Hepatocyte (in vitro differentiated cells): ENCODE data around the gene PRKAG1.

Experiments used
- EZH2phosphoT487 ChIP-seq: fragments of 200-600 bp; sonication (generic); IDR thresholded peaks from one replicate; pipeline ENCODE4 v1.6.1; 2018; ENCODE audit warnings: antibody characterized with exemption, mild to moderate bottlenecking, low read depth, moderate library complexity; ENCODE audit not compliant: unreplicated experiment, severe bottlenecking
- TF ChIP-seq, protein P1 (sequence below): fragments of 200-600 bp; sonication (generic); IDR thresholded peaks from 2 replicates; pipeline ENCODE4 v1.5.1; 2016; ENCODE audit warnings: antibody characterized with exemption, mild to moderate bottlenecking; ENCODE audit not compliant: poor library complexity

DNA sequence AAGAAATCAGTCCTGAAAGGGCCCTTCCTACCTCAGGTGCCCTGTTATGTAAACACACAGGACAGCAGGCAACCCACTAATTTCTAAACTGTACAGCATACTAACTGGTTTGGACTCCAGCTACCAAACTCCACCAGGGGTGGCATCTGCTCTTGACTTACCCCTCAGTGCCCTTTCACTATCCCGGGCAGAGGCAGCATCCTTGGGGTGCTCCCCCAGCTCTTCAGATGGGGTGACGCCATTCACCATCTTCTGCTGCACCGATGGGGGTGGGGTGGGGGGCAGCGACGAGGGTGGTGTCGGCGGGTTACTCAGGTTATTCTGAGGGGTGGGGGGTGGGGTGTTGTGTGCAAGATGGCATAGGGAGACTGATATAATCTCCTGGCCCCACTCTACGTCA is 11.5 kb upstream of the PRKAG1 start:
- TF ChIP-seq, protein P1, sequence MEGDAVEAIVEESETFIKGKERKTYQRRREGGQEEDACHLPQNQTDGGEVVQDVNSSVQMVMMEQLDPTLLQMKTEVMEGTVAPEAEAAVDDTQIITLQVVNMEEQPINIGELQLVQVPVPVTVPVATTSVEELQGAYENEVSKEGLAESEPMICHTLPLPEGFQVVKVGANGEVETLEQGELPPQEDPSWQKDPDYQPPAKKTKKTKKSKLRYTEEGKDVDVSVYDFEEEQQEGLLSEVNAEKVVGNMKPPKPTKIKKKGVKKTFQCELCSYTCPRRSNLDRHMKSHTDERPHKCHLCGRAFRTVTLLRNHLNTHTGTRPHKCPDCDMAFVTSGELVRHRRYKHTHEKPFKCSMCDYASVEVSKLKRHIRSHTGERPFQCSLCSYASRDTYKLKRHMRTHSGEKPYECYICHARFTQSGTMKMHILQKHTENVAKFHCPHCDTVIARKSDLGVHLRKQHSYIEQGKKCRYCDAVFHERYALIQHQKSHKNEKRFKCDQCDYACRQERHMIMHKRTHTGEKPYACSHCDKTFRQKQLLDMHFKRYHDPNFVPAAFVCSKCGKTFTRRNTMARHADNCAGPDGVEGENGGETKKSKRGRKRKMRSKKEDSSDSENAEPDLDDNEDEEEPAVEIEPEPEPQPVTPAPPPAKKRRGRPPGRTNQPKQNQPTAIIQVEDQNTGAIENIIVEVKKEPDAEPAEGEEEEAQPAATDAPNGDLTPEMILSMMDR, result no peak
- TF ChIP-seq EZH2phosphoT487, result no peak
